CD4-positive, alpha-beta T cell (primary cell): Measurements from ENCODE around the gene SCAF11. TPM values are rescaled to one million over a fixed set of nuclear protein-coding genes. Genes with fewer than 3 reads are reported as not detected.

ENCODE experiments used
- ATAC-seq: fragments of 200-7000 bp; cut with Tn5 transposase; one replicate; pipeline ENCODE4 v1.10.0; 2022; ENCODE audit warnings: mild to moderate bottlenecking; ENCODE audit not compliant: poor library complexity
- CTCF ChIA-PET: fragments of 350-600 bp; sonication (Branson Sonifier 250); formaldehyde crosslinking; loops from one replicate; lab custom pipeline; 2021; ENCODE audit warnings: antibody characterized with exemption, inconsistent platforms; lab: Charles Lee
- POLR2A ChIA-PET: fragments of 350-600 bp; sonication (Branson Sonifier 250); formaldehyde crosslinking; loops from one replicate; lab custom pipeline; 2021; ENCODE audit warnings: antibody characterized with exemption, inconsistent platforms; lab: Charles Lee
- DNase-seq, 14 experiments: peaks; one replicate each; pipeline ENCODE4 v3.0.0-alpha.2; 2013 to 2020; ENCODE audit warnings: mixed read lengths in 2 of 14
- H3K27ac ChIP-seq, 2 donors: one replicate each; pipeline versions ENCODE4 v1.5.1 to v1.7.0; 2013; ENCODE audit warnings: low read length in 2 of 2, low read depth in 1 of 2, mild to moderate bottlenecking in 1 of 2
- H3K27me3 ChIP-seq, 2 experiments: 1 replicate in 1 of 2; 2 replicates in 1 of 2; pipeline versions ENCODE4 v1.6.1 to v1.7.0; 2013; ENCODE audit warnings: low read length in 2 of 2, control low read depth in 1 of 2, mild to moderate bottlenecking in 1 of 2, moderate library complexity in 1 of 2; ENCODE audit not compliant: insufficient read depth in 2 of 2, control insufficient read depth in 1 of 2
- H3K36me3 ChIP-seq: one replicate; pipeline ENCODE4 v1.6.1; 2013; ENCODE audit warnings: low read length, control low read depth; ENCODE audit not compliant: insufficient read depth
- H3K4me1 ChIP-seq: one replicate; pipeline ENCODE4 v1.6.1; 2013; ENCODE audit warnings: low read length, control low read depth; ENCODE audit not compliant: insufficient read depth
- H3K4me3 ChIP-seq: one replicate; pipeline ENCODE4 v1.5.1; 2013; ENCODE audit warnings: mild to moderate bottlenecking, low read length, moderate library complexity
- H3K9me3 ChIP-seq, 2 experiments: 1 replicate in 1 of 2; 2 replicates in 1 of 2; pipeline versions ENCODE4 v1.6.1 to v1.7.0; 2013; ENCODE audit warnings: low read length in 2 of 2, mild to moderate bottlenecking in 2 of 2, control low read depth in 1 of 2, moderate library complexity in 1 of 2; ENCODE audit not compliant: control insufficient read depth in 1 of 2, insufficient read depth in 1 of 2
- H3K27ac Mint-ChIP-seq: one replicate; pipeline ENCODE4 v1.8.0; 2020; ENCODE audit warnings: mixed read lengths
- H3K27me3 Mint-ChIP-seq: one replicate; pipeline ENCODE4 v1.8.0; 2021; ENCODE audit warnings: mixed read lengths
- H3K36me3 Mint-ChIP-seq: one replicate; pipeline ENCODE4 v1.8.0; 2021; ENCODE audit warnings: low read depth, mixed read lengths
- H3K4me1 Mint-ChIP-seq: one replicate; pipeline ENCODE4 v1.8.0; 2021; ENCODE audit warnings: low read depth, mixed read lengths
- H3K4me3 Mint-ChIP-seq: one replicate; pipeline ENCODE4 v1.8.0; 2020; ENCODE audit warnings: mild to moderate bottlenecking, mixed read lengths
- H3K9me3 Mint-ChIP-seq: one replicate; pipeline ENCODE4 v1.8.0; 2020; ENCODE audit warnings: mixed read lengths
- intact Hi-C, 2 experiments: fragments of 100-400 bp; cut with DNase I in 1 of 2; cut with micrococcal nuclease in 1 of 2; formaldehyde crosslinking; loops; one replicate each; pipeline versions ENCODE4 v1.15.1 to v1.9.0; 2023 to 2025; cut with DNase I, micrococcal nuclease
- total RNA-seq, 174 experiments: library from RNA in 2 of 174; stranded (reverse) in 2 of 174; gene quantifications; one replicate each; pipeline ENCODE4 v1.2.3 and lab custom pipeline; 2021 to 2026
- TF ChIP-seq, protein P1 (sequence below): fragments of 200-600 bp; IDR thresholded peaks from one replicate; pipeline ENCODE4 v1.8.0; 2022; ENCODE audit warnings: antibody characterized with exemption, mild to moderate bottlenecking

SCAF11 gene
- total RNA-seq, 2 experiments from 2014 or later, result 205 to 213 TPM

DNA sequence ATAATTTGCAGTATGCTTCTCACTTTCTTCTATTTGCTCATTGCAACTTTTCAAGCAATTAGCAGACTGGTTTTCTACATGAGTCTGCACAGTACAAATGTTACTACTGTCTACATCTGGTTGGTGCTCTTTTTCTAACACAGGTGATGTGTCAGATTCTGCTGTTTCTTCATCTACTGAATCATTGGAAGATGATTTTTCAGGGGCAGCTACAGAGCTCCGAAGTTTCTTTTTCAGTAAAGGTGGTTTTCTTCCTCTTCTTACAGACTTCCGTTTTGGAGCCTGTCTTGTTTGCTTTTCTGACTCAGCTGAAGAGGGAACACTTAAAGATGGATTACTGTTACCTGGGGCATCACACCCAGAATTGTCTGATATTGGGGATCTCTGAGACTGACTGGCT is 62.1 kb downstream of the SCAF11 start:
- Mint-ChIP-seq H3K4me3 (no peak overlapping the region), H3K36me3 (peaks cover 82% of the 10 kb centered on the region), H3K27ac (no peak overlapping the region), H3K4me1 (no peaks in the 10 kb centered on the region), H3K9me3 (no peaks in the 10 kb centered on the region), H3K27me3 (no peaks in the 10 kb centered on the region)
- Histone ChIP-seq H3K27ac (no peak overlapping the region), H3K4me3 (no peak overlapping the region), H3K27me3 (no peaks in the 10 kb centered on the region), H3K9me3 (no peaks in the 10 kb centered on the region), H3K36me3 (peaks cover 94% of the 10 kb centered on the region), H3K4me1 (no peaks in the 10 kb centered on the region)
- DNase-seq (no peak), ATAC-seq (no peak)
- intact Hi-C loops, result no loop called here
- POLR2A ChIA-PET, result interaction anchor here (1.6 kb wide), 1 partner anchor 14 kb away, joined by 3 read pairs; no protein-coding TSS in a partner anchor
- CTCF ChIA-PET, result no interaction called here
- TF ChIP-seq, protein P1, sequence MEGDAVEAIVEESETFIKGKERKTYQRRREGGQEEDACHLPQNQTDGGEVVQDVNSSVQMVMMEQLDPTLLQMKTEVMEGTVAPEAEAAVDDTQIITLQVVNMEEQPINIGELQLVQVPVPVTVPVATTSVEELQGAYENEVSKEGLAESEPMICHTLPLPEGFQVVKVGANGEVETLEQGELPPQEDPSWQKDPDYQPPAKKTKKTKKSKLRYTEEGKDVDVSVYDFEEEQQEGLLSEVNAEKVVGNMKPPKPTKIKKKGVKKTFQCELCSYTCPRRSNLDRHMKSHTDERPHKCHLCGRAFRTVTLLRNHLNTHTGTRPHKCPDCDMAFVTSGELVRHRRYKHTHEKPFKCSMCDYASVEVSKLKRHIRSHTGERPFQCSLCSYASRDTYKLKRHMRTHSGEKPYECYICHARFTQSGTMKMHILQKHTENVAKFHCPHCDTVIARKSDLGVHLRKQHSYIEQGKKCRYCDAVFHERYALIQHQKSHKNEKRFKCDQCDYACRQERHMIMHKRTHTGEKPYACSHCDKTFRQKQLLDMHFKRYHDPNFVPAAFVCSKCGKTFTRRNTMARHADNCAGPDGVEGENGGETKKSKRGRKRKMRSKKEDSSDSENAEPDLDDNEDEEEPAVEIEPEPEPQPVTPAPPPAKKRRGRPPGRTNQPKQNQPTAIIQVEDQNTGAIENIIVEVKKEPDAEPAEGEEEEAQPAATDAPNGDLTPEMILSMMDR, result no peak

DNA sequence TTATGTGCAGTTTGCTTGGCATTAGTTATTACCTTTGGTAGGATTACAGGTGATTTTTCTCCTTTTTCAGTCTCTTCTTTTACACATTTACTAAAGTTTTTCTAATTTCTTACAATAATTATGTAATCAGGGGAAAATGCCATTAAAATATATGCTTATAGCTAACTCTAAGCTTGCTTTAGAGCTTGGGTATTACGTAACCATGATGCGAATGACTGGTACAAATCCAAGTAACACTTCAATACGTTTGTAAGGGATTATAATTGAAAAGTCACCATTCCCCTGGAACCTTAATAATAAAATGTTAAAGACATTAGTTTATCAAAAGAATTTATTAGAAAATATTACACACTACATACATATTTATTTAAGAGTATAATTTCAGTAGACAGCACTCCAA is 71.6 kb downstream of the SCAF11 start:
- Mint-ChIP-seq H3K4me3 (no peak overlapping the region), H3K27me3 (no peaks in the 10 kb centered on the region), H3K4me1 (no peaks in the 10 kb centered on the region), H3K27ac (no peak overlapping the region), H3K36me3 (peaks cover 57% of the 10 kb centered on the region), H3K9me3 (no peaks in the 10 kb centered on the region)
- Histone ChIP-seq H3K4me1 (no peaks in the 10 kb centered on the region), H3K36me3 (peaks cover 35% of the 10 kb centered on the region), H3K27me3 (no peaks in the 10 kb centered on the region), H3K27ac (no peak overlapping the region), H3K9me3 (peaks cover 0 to 5% of the 10 kb centered on the region in 2 experiments), H3K4me3 (no peak overlapping the region)
- TF ChIP-seq, protein P1, result no peak
- intact Hi-C loops, result no loop called here
- no peak for ATAC-seq
- no peak for DNase-seq
- ChIA-PET POLR2A (no interaction called here), CTCF (interaction anchor here (1.6 kb wide), 1 partner anchor 14 kb away, joined by 3 read pairs; no protein-coding TSS in a partner anchor)

DNA sequence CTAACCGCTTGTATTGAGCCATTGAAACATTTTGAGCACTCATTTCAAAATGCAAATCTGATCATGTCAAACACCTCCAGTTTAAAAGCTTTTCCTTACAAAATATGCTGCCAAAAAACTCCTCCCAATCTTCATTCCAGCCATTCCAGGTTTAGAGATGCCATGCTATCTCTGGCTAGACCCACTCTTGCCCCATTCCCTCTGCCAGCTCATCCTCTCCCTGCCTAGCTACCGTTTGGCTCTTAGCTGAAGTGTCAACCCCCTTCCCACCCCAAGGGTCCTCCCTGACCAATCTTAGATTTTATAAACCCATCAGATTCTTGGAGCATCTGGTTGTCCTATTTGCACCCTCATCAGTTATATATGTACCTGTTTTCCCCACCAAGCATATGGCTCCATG is 75.0 kb downstream of the SCAF11 start:
- Histone ChIP-seq H3K27me3 (no peaks in the 10 kb centered on the region), H3K4me1 (no peaks in the 10 kb centered on the region), H3K27ac (no peak overlapping the region), H3K9me3 (peaks cover 0 to 5% of the 10 kb centered on the region in 2 experiments), H3K4me3 (no peak overlapping the region), H3K36me3 (peaks cover 8% of the 10 kb centered on the region)
- intact Hi-C loops, result no loop called here
- Mint-ChIP-seq H3K27me3 (no peaks in the 10 kb centered on the region), H3K27ac (no peak overlapping the region), H3K4me3 (no peak overlapping the region), H3K4me1 (no peaks in the 10 kb centered on the region), H3K9me3 (no peaks in the 10 kb centered on the region), H3K36me3 (peaks cover 28% of the 10 kb centered on the region)
- POLR2A ChIA-PET, result interaction anchor here (1.2 to 1.7 kb wide), 2 partner anchors 14 to 32 kb away, joined by 3 to 4 read pairs; no protein-coding TSS in a partner anchor
- DNase-seq, result no peak
- CTCF ChIA-PET, result no interaction called here
- no peak for ATAC-seq
- TF ChIP-seq, protein P1, result no peak
